ENCODE measurements around the gene PDHX. TPM values are rescaled to one million over a fixed set of nuclear protein-coding genes. Genes with fewer than 3 reads are reported as not detected.

PDHX gene
- total RNA-seq, 1 experiment from 2014 or later = 43.4 TPM

DNA sequence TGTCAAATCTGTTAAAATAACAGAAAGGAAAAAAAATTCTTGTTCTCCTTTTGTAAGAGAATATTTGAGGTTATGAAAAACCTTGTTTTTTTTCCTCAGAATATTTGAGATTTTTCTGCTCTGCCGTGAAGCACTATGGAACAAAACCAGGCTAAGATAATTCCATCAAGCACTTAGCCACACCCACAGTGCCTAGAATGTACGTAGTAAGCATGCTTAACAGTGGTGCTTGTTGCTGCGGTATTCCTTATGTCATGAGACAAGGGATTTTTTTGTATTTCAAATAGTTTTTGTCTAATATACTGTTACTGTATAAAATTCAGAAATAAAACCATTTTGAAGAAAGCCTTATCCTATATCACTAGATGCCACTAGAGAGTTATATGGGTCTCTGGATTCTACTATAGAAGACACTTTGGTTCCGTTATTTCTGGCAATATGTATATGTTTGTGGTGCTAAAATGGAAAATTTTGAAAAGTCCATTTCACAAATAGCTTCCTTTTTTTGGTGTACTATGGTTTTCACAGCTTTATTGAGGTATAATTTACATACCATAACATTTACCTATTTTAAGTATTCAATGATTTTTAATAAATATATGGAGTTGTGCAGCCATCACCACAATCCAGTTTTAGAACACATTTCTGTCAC, 23.7 kb downstream of the PDHX start:
- DNase-seq (ENCODE audit: low spot score) = no peak
- Mint-ChIP-seq H3K36me3 (peaks cover 7% of the 10 kb centered on the region), H3K4me1 (peaks cover 3% of the 10 kb centered on the region; the same call in 1 of the 2 replicates)

DNA sequence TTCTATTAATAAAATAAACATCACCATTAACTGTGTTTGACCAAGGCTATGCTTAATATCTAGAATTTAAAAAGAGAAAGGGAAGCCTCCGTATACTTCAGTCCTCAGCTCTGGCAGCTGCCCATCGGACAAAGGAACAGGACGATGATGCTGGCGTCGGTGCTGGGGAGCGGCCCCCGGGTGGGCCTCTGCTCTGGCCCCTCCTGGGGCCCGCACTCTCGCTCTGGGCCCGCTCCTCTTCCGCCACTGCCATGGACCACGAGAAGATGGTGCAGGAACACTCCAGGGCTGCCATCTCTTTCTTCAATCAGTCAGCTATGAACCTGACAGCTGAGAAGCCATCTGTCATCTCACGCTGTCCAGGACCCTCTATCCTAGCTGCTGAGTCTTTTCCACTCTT, 25.3 kb downstream of the PDHX start:
- DNase-seq (ENCODE audit: low spot score) (no peak), ATAC-seq (no peak)
- Mint-ChIP-seq H3K9me3 (peaks cover 8% of the 10 kb centered on the region), H3K27me3 (ENCODE audit: low read depth) (no peaks in the 10 kb centered on the region), H3K36me3 (peaks cover 7% of the 10 kb centered on the region), H3K4me3 (no peak overlapping the region), H3K4me1 (peaks cover 3% of the 10 kb centered on the region; the same call in 1 of the 2 replicates), H3K27ac (no peak overlapping the region)
- TF ChIP-seq GTF2I (CRISPR knock-in tag; conservative IDR thresholded peaks at IDR 0.05) (no peak), ZNF219 (CRISPR knock-in tag; IDR thresholded peaks at IDR 0.05; ENCODE audit: borderline replicate concordance) (no peak), TEAD4 (CRISPR knock-in tag; IDR thresholded peaks at IDR 0.05) (no peak), NFATC4 (CRISPR knock-in tag; IDR thresholded peaks at IDR 0.05) (no peak), GRHL2 (CRISPR knock-in tag; IDR thresholded peaks at IDR 0.05; ENCODE audit: insufficient replicate concordance, severe bottlenecking) (no peak), CDX4 (CRISPR knock-in tag; IDR thresholded peaks at IDR 0.05; ENCODE audit: borderline replicate concordance) (no peak), PRRX2 (CRISPR knock-in tag; IDR thresholded peaks at IDR 0.05) (no peak), MXD4 (CRISPR knock-in tag; IDR thresholded peaks at IDR 0.05; ENCODE audit: borderline replicate concordance) (no peak), NR2C2 (CRISPR knock-in tag; IDR thresholded peaks at IDR 0.05) (no peak), RELA (CRISPR knock-in tag; IDR thresholded peaks at IDR 0.05; ENCODE audit: borderline replicate concordance) (no peak), ZNF138 (CRISPR knock-in tag; conservative IDR thresholded peaks at IDR 0.05) (no peak)
- TF ChIP-seq, protein P1, sequence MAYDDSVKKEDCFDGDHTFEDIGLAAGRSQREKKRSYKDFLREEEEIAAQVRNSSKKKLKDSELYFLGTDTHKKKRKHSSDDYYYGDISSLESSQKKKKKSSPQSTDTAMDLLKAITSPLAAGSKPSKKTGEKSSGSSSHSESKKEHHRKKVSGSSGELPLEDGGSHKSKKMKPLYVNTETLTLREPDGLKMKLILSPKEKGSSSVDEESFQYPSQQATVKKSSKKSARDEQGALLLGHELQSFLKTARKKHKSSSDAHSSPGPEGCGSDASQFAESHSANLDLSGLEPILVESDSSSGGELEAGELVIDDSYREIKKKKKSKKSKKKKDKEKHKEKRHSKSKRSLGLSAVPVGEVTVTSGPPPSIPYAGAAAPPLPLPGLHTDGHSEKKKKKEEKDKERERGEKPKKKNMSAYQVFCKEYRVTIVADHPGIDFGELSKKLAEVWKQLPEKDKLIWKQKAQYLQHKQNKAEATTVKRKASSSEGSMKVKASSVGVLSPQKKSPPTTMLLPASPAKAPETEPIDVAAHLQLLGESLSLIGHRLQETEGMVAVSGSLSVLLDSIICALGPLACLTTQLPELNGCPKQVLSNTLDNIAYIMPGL (CRISPR knock-in tag; IDR thresholded peaks at IDR 0.05) = no peak
- TF ChIP-seq, protein P2, sequence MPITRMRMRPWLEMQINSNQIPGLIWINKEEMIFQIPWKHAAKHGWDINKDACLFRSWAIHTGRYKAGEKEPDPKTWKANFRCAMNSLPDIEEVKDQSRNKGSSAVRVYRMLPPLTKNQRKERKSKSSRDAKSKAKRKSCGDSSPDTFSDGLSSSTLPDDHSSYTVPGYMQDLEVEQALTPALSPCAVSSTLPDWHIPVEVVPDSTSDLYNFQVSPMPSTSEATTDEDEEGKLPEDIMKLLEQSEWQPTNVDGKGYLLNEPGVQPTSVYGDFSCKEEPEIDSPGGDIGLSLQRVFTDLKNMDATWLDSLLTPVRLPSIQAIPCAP (CRISPR knock-in tag; IDR thresholded peaks at IDR 0.05) = no peak
- TF ChIP-seq, protein P3, sequence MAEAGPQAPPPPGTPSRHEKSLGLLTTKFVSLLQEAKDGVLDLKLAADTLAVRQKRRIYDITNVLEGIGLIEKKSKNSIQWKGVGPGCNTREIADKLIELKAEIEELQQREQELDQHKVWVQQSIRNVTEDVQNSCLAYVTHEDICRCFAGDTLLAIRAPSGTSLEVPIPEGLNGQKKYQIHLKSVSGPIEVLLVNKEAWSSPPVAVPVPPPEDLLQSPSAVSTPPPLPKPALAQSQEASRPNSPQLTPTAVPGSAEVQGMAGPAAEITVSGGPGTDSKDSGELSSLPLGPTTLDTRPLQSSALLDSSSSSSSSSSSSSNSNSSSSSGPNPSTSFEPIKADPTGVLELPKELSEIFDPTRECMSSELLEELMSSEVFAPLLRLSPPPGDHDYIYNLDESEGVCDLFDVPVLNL (CRISPR knock-in tag; IDR thresholded peaks at IDR 0.05; ENCODE audit: borderline replicate concordance, low read depth) = no peak
- TF ChIP-seq, protein P4, sequence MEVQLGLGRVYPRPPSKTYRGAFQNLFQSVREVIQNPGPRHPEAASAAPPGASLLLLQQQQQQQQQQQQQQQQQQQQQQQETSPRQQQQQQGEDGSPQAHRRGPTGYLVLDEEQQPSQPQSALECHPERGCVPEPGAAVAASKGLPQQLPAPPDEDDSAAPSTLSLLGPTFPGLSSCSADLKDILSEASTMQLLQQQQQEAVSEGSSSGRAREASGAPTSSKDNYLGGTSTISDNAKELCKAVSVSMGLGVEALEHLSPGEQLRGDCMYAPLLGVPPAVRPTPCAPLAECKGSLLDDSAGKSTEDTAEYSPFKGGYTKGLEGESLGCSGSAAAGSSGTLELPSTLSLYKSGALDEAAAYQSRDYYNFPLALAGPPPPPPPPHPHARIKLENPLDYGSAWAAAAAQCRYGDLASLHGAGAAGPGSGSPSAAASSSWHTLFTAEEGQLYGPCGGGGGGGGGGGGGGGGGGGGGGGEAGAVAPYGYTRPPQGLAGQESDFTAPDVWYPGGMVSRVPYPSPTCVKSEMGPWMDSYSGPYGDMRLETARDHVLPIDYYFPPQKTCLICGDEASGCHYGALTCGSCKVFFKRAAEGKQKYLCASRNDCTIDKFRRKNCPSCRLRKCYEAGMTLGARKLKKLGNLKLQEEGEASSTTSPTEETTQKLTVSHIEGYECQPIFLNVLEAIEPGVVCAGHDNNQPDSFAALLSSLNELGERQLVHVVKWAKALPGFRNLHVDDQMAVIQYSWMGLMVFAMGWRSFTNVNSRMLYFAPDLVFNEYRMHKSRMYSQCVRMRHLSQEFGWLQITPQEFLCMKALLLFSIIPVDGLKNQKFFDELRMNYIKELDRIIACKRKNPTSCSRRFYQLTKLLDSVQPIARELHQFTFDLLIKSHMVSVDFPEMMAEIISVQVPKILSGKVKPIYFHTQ (CRISPR knock-in tag; IDR thresholded peaks at IDR 0.05) = no peak
- POLR2A ChIA-PET = no interaction called here
- CTCF ChIA-PET = no interaction called here

More for the DNA sequence above, 23.7 kb downstream of the PDHX start:
- ChIA-PET POLR2A (no interaction called here), CTCF (no interaction called here)
- peaks cover 8% of the 10 kb centered on the region for H3K9me3 Mint-ChIP-seq
- no peaks in the 10 kb centered on the region for H3K27me3 Mint-ChIP-seq (ENCODE audit: low read depth)
- H3K27ac Mint-ChIP-seq = no peak overlapping the region
- H3K4me3 Mint-ChIP-seq = no peak overlapping the region
- TF ChIP-seq E2F1 (CRISPR knock-in tag; IDR thresholded peaks at IDR 0.05) = no peak
- TF ChIP-seq SOX15 (CRISPR knock-in tag; IDR thresholded peaks at IDR 0.05) = no peak
- no peak for TF ChIP-seq TEAD1 (CRISPR knock-in tag; IDR thresholded peaks at IDR 0.05)
- no peak for ATAC-seq
